IMR-90 (cell line): Measurements from ENCODE around the gene KDM2B.

Experiments
- FOS ChIP-seq: fragments of 150-350 bp; IDR thresholded peaks from 2 replicates; pipeline ENCODE4 v1.6.1; 2016; ENCODE audit warnings: low read depth, low read length
- MAFK ChIP-seq: IDR thresholded peaks from 2 replicates; pipeline ENCODE4 v1.6.1; 2012; ENCODE audit warnings: low read depth, low read length, improper control_type of control experiment
- NFE2L2 ChIP-seq: fragments of 150-350 bp; IDR thresholded peaks from 2 replicates; pipeline ENCODE4 v1.6.1; 2016; ENCODE audit warnings: low read depth, mild to moderate bottlenecking, low read length
- POLR2A ChIP-seq: IDR thresholded peaks from 2 replicates; pipeline ENCODE4 v1.6.1; 2012; ENCODE audit warnings: mild to moderate bottlenecking, low read depth, low read length
- RAD21 ChIP-seq: IDR thresholded peaks from 2 replicates; pipeline ENCODE4 v1.6.1; 2012; ENCODE audit warnings: low read length, improper control_type of control experiment
- RCOR1 ChIP-seq: IDR thresholded peaks from 2 replicates; pipeline ENCODE4 v1.6.1; 2012; ENCODE audit warnings: mild to moderate bottlenecking, low read length, improper control_type of control experiment; ENCODE audit not compliant: insufficient replicate concordance
- RFX5 ChIP-seq: IDR thresholded peaks from 2 replicates; pipeline ENCODE4 v1.8.0; 2012; ENCODE audit warnings: low read depth, mild to moderate bottlenecking, low read length, moderate library complexity
- TF ChIP-seq, protein P1 (sequence below): conservative IDR thresholded peaks from 2 replicates; pipeline ENCODE4 v1.5.1; 2012; ENCODE audit warnings: mild to moderate bottlenecking, low read depth, low read length, improper control_type of control experiment
- TF ChIP-seq, protein P2 (sequence below): fragments of 150-350 bp; IDR thresholded peaks from 2 replicates; pipeline ENCODE4 v1.6.1; 2016; ENCODE audit warnings: low read depth, mild to moderate bottlenecking, low read length, moderate library complexity, borderline replicate concordance

GRCh38 chr12:121520119-121520518 is 60.7 kb downstream of the KDM2B start:
- TF ChIP-seq, protein P1, sequence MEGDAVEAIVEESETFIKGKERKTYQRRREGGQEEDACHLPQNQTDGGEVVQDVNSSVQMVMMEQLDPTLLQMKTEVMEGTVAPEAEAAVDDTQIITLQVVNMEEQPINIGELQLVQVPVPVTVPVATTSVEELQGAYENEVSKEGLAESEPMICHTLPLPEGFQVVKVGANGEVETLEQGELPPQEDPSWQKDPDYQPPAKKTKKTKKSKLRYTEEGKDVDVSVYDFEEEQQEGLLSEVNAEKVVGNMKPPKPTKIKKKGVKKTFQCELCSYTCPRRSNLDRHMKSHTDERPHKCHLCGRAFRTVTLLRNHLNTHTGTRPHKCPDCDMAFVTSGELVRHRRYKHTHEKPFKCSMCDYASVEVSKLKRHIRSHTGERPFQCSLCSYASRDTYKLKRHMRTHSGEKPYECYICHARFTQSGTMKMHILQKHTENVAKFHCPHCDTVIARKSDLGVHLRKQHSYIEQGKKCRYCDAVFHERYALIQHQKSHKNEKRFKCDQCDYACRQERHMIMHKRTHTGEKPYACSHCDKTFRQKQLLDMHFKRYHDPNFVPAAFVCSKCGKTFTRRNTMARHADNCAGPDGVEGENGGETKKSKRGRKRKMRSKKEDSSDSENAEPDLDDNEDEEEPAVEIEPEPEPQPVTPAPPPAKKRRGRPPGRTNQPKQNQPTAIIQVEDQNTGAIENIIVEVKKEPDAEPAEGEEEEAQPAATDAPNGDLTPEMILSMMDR, result no peak
- TF ChIP-seq POLR2A (no peak), RAD21 (no peak), NFE2L2 (no peak), RCOR1 (no peak), FOS (no peak), RFX5 (no peak), MAFK (no peak)
- TF ChIP-seq, protein P2, sequence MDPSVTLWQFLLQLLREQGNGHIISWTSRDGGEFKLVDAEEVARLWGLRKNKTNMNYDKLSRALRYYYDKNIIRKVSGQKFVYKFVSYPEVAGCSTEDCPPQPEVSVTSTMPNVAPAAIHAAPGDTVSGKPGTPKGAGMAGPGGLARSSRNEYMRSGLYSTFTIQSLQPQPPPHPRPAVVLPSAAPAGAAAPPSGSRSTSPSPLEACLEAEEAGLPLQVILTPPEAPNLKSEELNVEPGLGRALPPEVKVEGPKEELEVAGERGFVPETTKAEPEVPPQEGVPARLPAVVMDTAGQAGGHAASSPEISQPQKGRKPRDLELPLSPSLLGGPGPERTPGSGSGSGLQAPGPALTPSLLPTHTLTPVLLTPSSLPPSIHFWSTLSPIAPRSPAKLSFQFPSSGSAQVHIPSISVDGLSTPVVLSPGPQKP, result no peak
